GM13976 (cell line): Measurements from ENCODE around the gene FAM53A.

Source experiments
- DNase-seq: peaks from one replicate; pipeline ENCODE4 v3.0.0; 2012; ENCODE audit warnings: low spot score
- in situ Hi-C: fragments of 300-500 bp; cut with MboI; formaldehyde crosslinking; loops from one replicate; pipeline ENCODE4 v1.12.0; 2022; ENCODE audit warnings: low sequenced_read_pairs, mixed read lengths, inconsistent platforms; ENCODE audit not compliant: unreplicated experiment
- TF ChIP-seq, protein P1 (sequence below): IDR thresholded peaks from 2 replicates; pipeline ENCODE4 v1.5.1; 2012; ENCODE audit warnings: borderline replicate concordance, mild to moderate bottlenecking; ENCODE audit not compliant: insufficient read depth; ENCODE audit errors: extremely low read depth, missing control alignments, control extremely low read depth

The FAM53A gene

DNA sequence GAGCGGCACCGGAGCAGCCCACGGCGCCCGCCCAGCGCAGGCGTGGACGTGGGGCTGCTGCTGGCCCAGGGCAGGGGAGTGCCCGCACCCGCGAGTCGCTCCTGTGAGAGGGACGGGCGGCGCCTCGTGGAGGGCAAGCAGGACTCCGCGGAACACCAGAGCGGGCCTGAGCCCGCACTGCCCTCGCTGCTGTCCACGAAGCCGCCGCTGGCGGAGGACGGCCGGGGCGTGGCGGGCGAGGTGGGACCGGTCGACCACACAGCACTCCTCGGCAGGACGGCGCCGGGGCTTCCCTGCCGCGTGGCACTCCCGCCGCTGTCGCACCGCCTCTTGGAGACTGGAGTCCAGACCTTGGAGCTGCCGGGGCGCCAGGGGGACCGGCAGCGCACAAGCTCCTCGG lies 29.0 kb downstream of the FAM53A start:
- DNase-seq, result no peak
- in situ Hi-C loops, result no loop called here
- TF ChIP-seq, protein P1, sequence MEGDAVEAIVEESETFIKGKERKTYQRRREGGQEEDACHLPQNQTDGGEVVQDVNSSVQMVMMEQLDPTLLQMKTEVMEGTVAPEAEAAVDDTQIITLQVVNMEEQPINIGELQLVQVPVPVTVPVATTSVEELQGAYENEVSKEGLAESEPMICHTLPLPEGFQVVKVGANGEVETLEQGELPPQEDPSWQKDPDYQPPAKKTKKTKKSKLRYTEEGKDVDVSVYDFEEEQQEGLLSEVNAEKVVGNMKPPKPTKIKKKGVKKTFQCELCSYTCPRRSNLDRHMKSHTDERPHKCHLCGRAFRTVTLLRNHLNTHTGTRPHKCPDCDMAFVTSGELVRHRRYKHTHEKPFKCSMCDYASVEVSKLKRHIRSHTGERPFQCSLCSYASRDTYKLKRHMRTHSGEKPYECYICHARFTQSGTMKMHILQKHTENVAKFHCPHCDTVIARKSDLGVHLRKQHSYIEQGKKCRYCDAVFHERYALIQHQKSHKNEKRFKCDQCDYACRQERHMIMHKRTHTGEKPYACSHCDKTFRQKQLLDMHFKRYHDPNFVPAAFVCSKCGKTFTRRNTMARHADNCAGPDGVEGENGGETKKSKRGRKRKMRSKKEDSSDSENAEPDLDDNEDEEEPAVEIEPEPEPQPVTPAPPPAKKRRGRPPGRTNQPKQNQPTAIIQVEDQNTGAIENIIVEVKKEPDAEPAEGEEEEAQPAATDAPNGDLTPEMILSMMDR, result no peak

DNA sequence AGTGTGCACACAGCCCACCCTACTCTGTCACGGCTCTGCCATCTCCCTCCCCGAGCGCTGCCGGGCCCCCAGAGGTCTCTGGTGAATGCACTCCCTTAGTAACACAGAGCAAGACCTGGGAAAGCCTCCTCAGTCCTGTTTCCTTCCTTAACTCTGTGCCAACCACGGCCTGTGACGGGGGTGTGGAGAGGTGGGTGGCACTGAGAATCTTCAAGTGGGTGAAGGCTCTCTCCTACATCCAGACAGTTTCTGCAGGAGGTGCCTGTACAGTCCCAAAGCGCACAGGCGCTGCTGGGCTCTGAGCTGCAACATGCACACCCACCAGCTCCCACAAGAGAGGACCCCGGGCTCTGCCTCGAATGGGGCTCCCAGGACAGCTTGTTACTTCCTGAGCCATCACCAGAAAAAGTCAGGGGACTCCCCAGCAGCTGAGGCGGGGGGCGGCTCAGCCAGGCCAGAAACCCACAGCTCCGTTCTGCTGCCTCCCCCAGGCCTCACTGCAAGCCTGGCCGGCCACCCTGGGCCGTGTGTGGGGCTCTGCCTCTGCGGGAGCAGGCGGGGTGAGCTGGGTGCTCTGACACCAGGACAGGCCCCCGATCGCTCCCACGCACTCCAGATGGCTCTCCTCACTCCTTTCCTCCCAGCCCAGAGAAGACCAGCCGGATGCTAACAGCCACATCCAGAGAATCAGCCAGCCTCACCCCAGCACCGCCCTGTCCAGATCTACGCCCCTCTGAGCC lies 29.7 kb downstream of the FAM53A start:
- in situ Hi-C loops, result no loop called here
- TF ChIP-seq, protein P1, result no peak

DNA sequence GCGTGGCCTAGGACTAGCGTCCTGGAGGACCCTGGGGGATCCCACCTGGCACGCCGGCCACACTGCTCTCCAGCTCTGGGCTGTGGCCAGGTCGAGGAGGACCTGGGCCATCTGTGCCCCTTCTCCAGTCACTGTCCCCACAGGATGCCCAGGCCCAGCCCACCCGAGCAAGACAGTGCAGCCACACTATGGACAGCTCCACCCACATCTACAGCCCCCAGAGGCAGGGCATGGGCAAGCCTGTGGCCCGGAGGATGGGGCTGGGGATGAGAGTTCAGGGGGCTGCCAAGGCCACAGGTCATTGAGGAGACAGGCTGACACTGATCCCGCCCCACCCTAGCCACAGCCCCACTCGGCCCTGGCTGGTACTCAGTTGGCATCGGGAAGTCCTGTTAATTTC lies 30.3 kb downstream of the FAM53A start:
- TF ChIP-seq, protein P1, result no peak
- in situ Hi-C loops, result no loop called here

More for the DNA sequence above, 29.7 kb downstream of the FAM53A start:
- no peak for DNase-seq

DNA sequence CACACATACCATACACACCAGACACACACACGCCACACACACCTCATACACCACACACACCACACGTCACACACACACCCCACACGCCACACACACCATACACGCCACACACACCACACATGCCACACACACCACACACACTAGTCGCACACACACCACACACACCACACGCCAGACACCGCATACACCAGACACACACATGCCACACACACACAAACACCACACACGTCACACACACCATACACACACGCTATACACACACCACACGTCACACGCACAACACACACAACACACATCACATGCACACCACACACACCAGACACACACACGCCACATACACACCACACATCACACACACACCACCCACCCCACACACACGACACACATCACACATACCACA lies 32.0 kb downstream of the FAM53A start:
- no peak for DNase-seq
- in situ Hi-C loops, result no loop called here
- TF ChIP-seq, protein P1, result no peak

More for the DNA sequence above, 30.3 kb downstream of the FAM53A start:
- no peak for DNase-seq

DNA sequence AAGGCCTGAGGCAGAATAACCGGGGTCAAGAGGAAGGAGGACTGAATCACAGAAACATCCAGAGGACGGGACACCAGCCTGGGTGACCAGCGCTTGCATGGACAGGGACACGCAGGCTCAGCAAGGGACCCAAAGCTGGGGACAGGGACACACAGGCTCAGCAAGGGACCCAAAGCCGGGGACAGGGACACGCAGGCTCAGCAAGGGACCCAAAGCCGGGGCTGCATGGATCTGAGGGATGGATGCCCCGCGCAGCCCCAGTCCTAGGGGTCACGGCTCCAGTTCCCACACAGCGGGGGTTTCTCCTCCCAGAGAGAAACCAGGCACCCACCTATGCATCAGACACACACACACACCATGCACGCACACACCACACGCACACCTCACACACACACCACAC lies 32.5 kb downstream of the FAM53A start:
- TF ChIP-seq, protein P1, result no peak
- in situ Hi-C loops, result no loop called here
- DNase-seq, result no peak

DNA sequence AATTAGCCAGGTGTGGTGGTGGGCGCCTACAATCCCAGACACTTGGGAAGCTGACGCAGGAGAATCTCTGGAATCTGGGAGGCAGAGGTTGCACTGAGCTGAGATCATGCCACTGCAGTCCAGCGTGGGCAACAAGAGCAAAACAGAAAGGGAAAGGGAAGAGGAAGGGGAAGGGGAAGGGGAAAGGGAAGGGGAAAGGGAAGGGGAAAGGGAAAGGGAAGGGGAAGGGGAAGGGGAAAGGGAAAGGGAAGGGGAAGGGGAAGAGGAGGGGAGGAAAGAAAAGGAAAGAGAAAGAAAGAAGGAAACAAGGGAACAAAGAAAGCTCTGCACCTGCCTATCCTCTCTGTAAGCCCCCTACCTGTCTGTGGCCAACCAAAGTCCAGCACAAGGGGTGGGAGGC lies 35.2 kb downstream of the FAM53A start:
- TF ChIP-seq, protein P1, result no peak
- no peak for DNase-seq
- in situ Hi-C loops, result no loop called here
